BE2C (cell line): Measurements from ENCODE around the gene CAPN12.

Source experiments
- DNase-seq: peaks from one replicate; pipeline ENCODE4 v3.0.0-alpha.2; 2020
- H3K27me3 ChIP-seq: fragments of 250-450 bp; sonication (Bioruptor Pico); 2 replicates; pipeline ENCODE4 v1.5.1; 2020; ENCODE audit warnings: mild to moderate bottlenecking
- H3K36me3 ChIP-seq: fragments of 250-450 bp; sonication (Bioruptor Pico); 2 replicates; pipeline ENCODE4 v1.5.1; 2020; ENCODE audit warnings: mild to moderate bottlenecking
- H3K4me1 ChIP-seq: fragments of 250-450 bp; sonication (Bioruptor Pico); 2 replicates; pipeline ENCODE4 v1.5.1; 2020
- H3K4me3 ChIP-seq: 2 replicates; pipeline ENCODE4 v1.5.1; 2011; ENCODE audit warnings: low read depth, low read length
- H3K9me3 ChIP-seq: fragments of 250-450 bp; sonication (Bioruptor Pico); 2 replicates; pipeline ENCODE4 v1.5.1; 2020
- CTCF ChIP-seq: IDR thresholded peaks from 2 replicates; pipeline ENCODE4 v1.5.1; 2012; ENCODE audit warnings: mild to moderate bottlenecking, low read depth, low read length

CAPN12 gene

DNA sequence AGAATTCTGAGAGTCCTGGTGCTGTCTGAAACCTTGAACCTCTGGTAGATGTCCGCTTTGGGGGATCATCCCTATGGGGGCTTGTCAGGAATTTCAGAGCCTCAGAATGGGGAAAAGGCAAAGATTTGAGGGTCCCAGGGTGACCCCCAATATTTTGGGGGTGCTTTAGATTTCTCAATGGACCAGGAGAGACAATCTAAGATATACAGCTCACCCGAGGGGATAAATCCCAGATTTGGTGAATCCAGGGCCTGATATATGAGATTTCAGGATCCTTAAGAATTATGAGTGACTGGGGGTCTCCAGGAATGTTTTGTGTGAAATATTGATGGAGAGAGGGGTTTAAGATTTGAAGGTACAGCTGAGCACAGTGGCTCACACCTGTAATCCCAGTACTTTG, 3.3 kb downstream of the CAPN12 start:
- no peak overlapping the region for H3K4me3 ChIP-seq
- no peaks in the 10 kb centered on the region for H3K27me3 ChIP-seq
- H3K4me1 ChIP-seq = no peaks in the 10 kb centered on the region
- H3K9me3 ChIP-seq = no peaks in the 10 kb centered on the region
- no peaks in the 10 kb centered on the region for H3K36me3 ChIP-seq
- no peak for TF ChIP-seq CTCF
- no peak for DNase-seq

GRCh38 chr19:38740257-38740592, 4.0 kb downstream of the CAPN12 start:
- H3K4me1 ChIP-seq = no peaks in the 10 kb centered on the region
- H3K27me3 ChIP-seq = no peaks in the 10 kb centered on the region
- no peak overlapping the region for H3K4me3 ChIP-seq
- TF ChIP-seq CTCF = no peak
- no peaks in the 10 kb centered on the region for H3K9me3 ChIP-seq
- no peak for DNase-seq
- H3K36me3 ChIP-seq = no peaks in the 10 kb centered on the region

- no peak overlapping the region for H3K4me3 ChIP-seq
- DNase-seq = no peak
Measured at GRCh38 chr19:38739440-38740256, 4.6 kb downstream of the CAPN12 start.

DNA sequence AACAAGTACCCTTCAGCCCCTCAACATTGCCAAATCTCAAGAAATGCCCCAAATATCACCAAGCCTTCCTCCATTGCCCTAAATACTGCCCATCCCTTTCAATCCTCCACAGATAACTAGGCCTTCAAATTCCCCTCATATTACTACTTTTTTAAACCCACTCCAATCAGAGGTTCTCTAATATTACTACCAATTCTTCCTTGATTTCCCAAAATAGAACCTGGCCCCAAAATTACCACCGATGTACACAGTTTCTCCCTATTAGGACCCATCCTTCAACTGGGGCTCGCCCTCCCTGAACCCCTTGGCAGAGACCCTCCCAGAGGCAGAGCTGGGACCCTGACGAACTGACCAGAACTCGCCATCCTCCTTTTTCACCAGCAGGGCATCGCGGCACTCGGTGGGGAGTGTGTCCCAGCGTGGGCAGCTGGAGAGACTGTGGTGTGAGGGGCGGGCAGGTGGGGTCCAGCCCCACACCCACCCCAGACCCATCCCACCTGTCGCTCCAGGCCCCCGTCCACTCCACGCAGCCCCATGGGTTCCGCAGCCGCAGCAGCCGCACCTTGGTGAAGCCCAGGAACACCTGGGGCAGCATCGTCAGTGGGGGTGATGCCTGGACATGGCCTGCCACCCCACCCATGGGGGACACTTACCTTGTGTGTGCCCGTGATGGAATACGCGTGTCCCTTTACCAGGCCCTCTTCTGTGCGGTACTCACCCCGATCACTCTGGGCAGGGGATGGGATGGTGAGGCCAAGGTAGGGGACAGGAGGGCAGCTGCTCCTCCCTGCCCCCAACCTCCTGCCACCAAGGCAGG, 6.1 kb downstream of the CAPN12 start:
- Histone ChIP-seq H3K9me3 (no peaks in the 10 kb centered on the region), H3K36me3 (no peaks in the 10 kb centered on the region), H3K27me3 (no peaks in the 10 kb centered on the region), H3K4me1 (no peaks in the 10 kb centered on the region), H3K4me3 (no peak overlapping the region)
- no peak for DNase-seq
- TF ChIP-seq CTCF = no peak

More at GRCh38 chr19:38739440-38740256, 4.6 kb downstream of the CAPN12 start:
- Histone ChIP-seq H3K36me3 (no peaks in the 10 kb centered on the region), H3K4me1 (no peaks in the 10 kb centered on the region), H3K9me3 (no peaks in the 10 kb centered on the region), H3K27me3 (no peaks in the 10 kb centered on the region)
- TF ChIP-seq CTCF = no peak

- no peaks in the 10 kb centered on the region for H3K9me3 ChIP-seq
- no peak for DNase-seq
Measured at GRCh38 chr19:38737281-38737865, 6.9 kb downstream of the CAPN12 start.

More at GRCh38 chr19:38737281-38737865, 6.9 kb downstream of the CAPN12 start:
- Histone ChIP-seq H3K36me3 (no peaks in the 10 kb centered on the region), H3K27me3 (no peaks in the 10 kb centered on the region), H3K4me3 (no peak overlapping the region), H3K4me1 (no peaks in the 10 kb centered on the region)
- no peak for TF ChIP-seq CTCF
